Measurements from ENCODE around the gene MCC. TPM values are rescaled to one million over a fixed set of nuclear protein-coding genes. Genes with fewer than 3 reads are reported as not detected.

The MCC gene
- total RNA-seq, 1 donor from 2014 or later, result 47.9 TPM

- TF ChIP-seq POLR2AphosphoS5 (IDR thresholded peaks at IDR 0.05; ENCODE audit: insufficient read depth in 1 of 2, low read depth in 1 of 2) (no peak), POLR2A (IDR thresholded peaks at IDR 0.05) (no peak)
- TF ChIP-seq, protein P1, sequence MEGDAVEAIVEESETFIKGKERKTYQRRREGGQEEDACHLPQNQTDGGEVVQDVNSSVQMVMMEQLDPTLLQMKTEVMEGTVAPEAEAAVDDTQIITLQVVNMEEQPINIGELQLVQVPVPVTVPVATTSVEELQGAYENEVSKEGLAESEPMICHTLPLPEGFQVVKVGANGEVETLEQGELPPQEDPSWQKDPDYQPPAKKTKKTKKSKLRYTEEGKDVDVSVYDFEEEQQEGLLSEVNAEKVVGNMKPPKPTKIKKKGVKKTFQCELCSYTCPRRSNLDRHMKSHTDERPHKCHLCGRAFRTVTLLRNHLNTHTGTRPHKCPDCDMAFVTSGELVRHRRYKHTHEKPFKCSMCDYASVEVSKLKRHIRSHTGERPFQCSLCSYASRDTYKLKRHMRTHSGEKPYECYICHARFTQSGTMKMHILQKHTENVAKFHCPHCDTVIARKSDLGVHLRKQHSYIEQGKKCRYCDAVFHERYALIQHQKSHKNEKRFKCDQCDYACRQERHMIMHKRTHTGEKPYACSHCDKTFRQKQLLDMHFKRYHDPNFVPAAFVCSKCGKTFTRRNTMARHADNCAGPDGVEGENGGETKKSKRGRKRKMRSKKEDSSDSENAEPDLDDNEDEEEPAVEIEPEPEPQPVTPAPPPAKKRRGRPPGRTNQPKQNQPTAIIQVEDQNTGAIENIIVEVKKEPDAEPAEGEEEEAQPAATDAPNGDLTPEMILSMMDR (IDR thresholded peaks at IDR 0.05), result no peak
- intact Hi-C loops (cut with DNase I), result no loop called here
- peaks cover 0 to 11% of the 10 kb centered on the region in 2 donors for H3K36me3 ChIP-seq
- DNase-seq (ENCODE audit: extremely low spot score in 2 of 2), result no peak
- no peak overlapping the region for H3K4me3 ChIP-seq
- no peaks in the 10 kb centered on the region for H3K9me3 ChIP-seq
- H3K27ac ChIP-seq, result no peak overlapping the region
- no peaks in the 10 kb centered on the region for H3K4me1 ChIP-seq
- no peaks in the 10 kb centered on the region for H3K27me3 ChIP-seq
Measured at GRCh38 chr5:113070901-113071300, 417.4 kb downstream of the MCC start.

GRCh38 chr5:113068559-113068958 lies 419.7 kb downstream of the MCC start:
- H3K36me3 ChIP-seq, result peaks cover 0 to 5% of the 10 kb centered on the region in 2 donors
- DNase-seq (ENCODE audit: extremely low spot score in 2 of 2), result no peak
- no peaks in the 10 kb centered on the region for H3K9me3 ChIP-seq
- no peak overlapping the region for H3K27ac ChIP-seq
- TF ChIP-seq, protein P1 (IDR thresholded peaks at IDR 0.05), result no peak
- TF ChIP-seq POLR2A (IDR thresholded peaks at IDR 0.05), result no peak
- no peak for TF ChIP-seq POLR2AphosphoS5 (IDR thresholded peaks at IDR 0.05; ENCODE audit: insufficient read depth in 1 of 2, low read depth in 1 of 2)
- no peaks in the 10 kb centered on the region for H3K4me1 ChIP-seq
- no peak overlapping the region for H3K4me3 ChIP-seq
- intact Hi-C loops (cut with DNase I), result no loop called here
- H3K27me3 ChIP-seq, result no peaks in the 10 kb centered on the region

DNA sequence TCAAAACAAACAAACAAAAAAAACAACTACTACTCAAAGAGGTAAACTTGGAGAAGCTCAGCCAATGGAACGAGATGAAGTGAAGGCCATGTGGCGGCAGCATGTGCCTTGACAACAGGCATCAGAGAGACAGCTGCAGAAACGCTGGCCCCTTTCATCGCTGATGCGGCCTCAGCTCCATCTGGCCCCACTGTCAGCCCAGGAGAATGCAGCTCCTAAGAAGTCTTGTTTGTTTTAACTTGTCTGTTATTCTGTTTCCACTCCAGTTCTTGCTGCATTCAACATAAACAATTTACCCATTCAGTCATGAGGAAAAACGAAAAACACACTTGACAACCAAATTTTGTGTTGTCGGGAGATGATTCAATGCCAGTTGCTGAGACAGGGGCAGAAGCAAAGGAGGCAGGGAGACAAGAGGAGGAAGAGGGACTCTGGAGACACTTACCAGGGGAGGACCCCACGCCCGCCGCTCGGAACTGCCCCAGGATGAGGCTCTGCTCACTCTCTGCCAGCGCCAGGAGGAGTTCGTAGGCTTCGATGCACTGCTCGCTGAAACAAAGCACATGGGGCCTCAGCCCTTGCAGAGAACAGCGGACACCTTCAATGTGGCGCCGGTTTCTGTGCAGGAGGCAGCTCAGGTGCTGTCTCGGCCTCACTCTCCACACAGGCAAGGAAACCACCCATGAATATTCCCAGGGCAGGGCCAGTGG lies 420.5 kb downstream of the MCC start:
- Histone ChIP-seq H3K27me3 (no peaks in the 10 kb centered on the region), H3K36me3 (peaks cover 0 to 13% of the 10 kb centered on the region in 2 donors), H3K4me1 (no peaks in the 10 kb centered on the region), H3K9me3 (no peaks in the 10 kb centered on the region), H3K4me3 (no peak overlapping the region), H3K27ac (no peak overlapping the region)
- no peak for DNase-seq (ENCODE audit: extremely low spot score in 2 of 2)
- intact Hi-C loops (cut with DNase I), result no loop called here
- TF ChIP-seq, protein P1 (IDR thresholded peaks at IDR 0.05), result no peak
- no peak for TF ChIP-seq POLR2A (IDR thresholded peaks at IDR 0.05)
- TF ChIP-seq POLR2AphosphoS5 (IDR thresholded peaks at IDR 0.05; ENCODE audit: insufficient read depth in 1 of 2, low read depth in 1 of 2), result no peak

DNA sequence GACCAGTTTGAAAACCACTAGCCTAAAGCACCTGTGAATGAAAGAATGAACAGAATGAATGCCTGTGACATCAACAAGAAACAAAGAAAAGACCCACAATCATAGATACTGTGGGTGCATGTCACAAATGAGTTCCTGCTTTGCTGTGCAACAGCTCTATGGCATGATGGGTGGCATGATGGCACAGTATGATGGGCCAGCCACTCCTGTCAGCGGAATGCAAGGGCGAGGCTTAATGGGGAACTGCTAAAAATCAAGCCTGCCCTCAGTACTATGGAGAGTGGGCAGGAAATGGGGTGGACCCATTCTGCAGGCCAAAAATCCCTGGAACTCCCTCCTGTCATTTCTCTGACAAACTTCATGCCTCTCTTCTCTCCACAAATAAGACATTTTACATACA lies 422.6 kb downstream of the MCC start:
- H3K4me1 ChIP-seq, result no peaks in the 10 kb centered on the region
- no peak overlapping the region for H3K27ac ChIP-seq
- no peaks in the 10 kb centered on the region for H3K27me3 ChIP-seq
- H3K9me3 ChIP-seq, result no peaks in the 10 kb centered on the region
- intact Hi-C loops (cut with DNase I), result no loop called here
- peaks cover 0 to 22% of the 10 kb centered on the region in 2 donors for H3K36me3 ChIP-seq
- TF ChIP-seq POLR2A (IDR thresholded peaks at IDR 0.05), result no peak
- H3K4me3 ChIP-seq, result no peak overlapping the region
- no peak for DNase-seq (ENCODE audit: extremely low spot score in 2 of 2)

DNA sequence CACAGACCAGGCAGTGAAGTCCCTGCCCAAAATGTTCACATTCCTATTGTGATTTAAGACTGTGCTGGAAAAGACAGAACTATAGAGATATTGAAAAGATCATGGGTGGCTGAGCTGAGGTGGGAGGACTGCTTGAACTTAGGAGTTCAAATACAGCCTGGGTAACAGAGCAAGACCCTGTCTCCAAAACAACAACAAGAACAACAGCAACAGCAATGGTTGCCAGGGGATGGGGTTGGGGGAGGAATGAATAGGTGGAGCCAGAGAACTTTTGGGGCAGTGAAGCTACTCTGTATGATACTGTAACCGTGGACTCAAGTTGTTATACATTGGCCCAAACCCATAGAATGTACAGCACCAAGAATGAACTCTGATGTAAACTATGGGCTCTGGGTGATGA lies 423.4 kb downstream of the MCC start:
- Histone ChIP-seq H3K9me3 (no peaks in the 10 kb centered on the region), H3K27me3 (no peaks in the 10 kb centered on the region), H3K36me3 (peaks cover 0 to 22% of the 10 kb centered on the region in 2 donors), H3K4me3 (no peak overlapping the region), H3K4me1 (peaks cover under 1% of the 10 kb centered on the region), H3K27ac (no peak overlapping the region)
- no peak for DNase-seq (ENCODE audit: extremely low spot score in 2 of 2)
- TF ChIP-seq POLR2A (IDR thresholded peaks at IDR 0.05), result no peak
- no peak for TF ChIP-seq POLR2AphosphoS5 (IDR thresholded peaks at IDR 0.05; ENCODE audit: insufficient read depth in 1 of 2, low read depth in 1 of 2)
- TF ChIP-seq, protein P1 (IDR thresholded peaks at IDR 0.05), result no peak
- intact Hi-C loops (cut with DNase I), result no loop called here
